HepG2 (cell line): ENCODE data around the gene MCC. TPM values are rescaled to one million over a fixed set of nuclear protein-coding genes. Genes with fewer than 3 reads are reported as not detected.

ENCODE experiments used
- ATAC-seq: fragments of 200-7000 bp; cut with Tn5 transposase; 3 replicates; pipeline ENCODE4 v1.9.1; 2020; ENCODE audit warnings: mild to moderate bottlenecking, moderate library complexity
- BruUV-seq: library from RNA; stranded (reverse); fragments of 400-500 nt; replicated peaks from 2 replicates; lab custom pipeline; 2021; lab: Mats Ljungman, UMichigan
- CTCF ChIA-PET: fragments of 300-600 bp; formaldehyde crosslinking; extraction: SDS; loops from one replicate; lab custom pipeline; 2021; ENCODE audit warnings: low total read pairs, inconsistent platforms, low intra/inter-chr PET ratio; lab: Yijun Ruan, JAX
- POLR2A ChIA-PET: fragments of 350-600 bp; sonication (Branson Sonifier 250); formaldehyde crosslinking; loops from one replicate; lab custom pipeline; 2020; ENCODE audit warnings: antibody characterized with exemption, inconsistent platforms; lab: Yijun Ruan, JAX
- DNase-seq: peaks from one replicate; pipeline ENCODE4 v3.0.0-alpha.2; 2015; ENCODE audit warnings: low spot score
- FAIRE-seq: peaks from 3 replicates; lab custom pipeline; 2011; peaks lifted over from hg19 to GRCh38; lab: Jason Lieb, UNC
- H2AFZ ChIP-seq: one replicate; pipeline ENCODE4 v1.6.1; 2011; ENCODE audit warnings: low read length, inconsistent platforms
- H3K27ac ChIP-seq: fragments of 300-600 bp; 3 replicates; pipeline ENCODE4 v1.8.0; 2011; ENCODE audit warnings: mixed run types, mild to moderate bottlenecking, mixed read lengths, low read length, inconsistent platforms; ENCODE audit not compliant: insufficient read depth; ENCODE audit errors: extremely low read length
- H3K27me3 ChIP-seq, 2 experiments: fragments of 200-600 bp in 1 of 2; 2 replicates in 1 of 2; 3 replicates in 1 of 2; pipeline versions ENCODE4 v1.6.0 to v1.8.0; 2011; ENCODE audit warnings: low read length in 2 of 2, mild to moderate bottlenecking in 2 of 2, moderate library complexity in 2 of 2, inconsistent platforms in 1 of 2; ENCODE audit not compliant: insufficient read depth in 2 of 2, control insufficient read depth in 1 of 2
- H3K36me3 ChIP-seq, 2 experiments: fragments of 200-600 bp in 1 of 2; replicated peaks in 1 of 2; 2 replicates in 1 of 2; 3 replicates in 1 of 2; pipeline versions ENCODE4 v1.5.1 to v1.8.0; 2011; ENCODE audit warnings: low read length in 2 of 2, inconsistent platforms in 1 of 2; ENCODE audit not compliant: insufficient read depth in 2 of 2, control insufficient read depth in 1 of 2
- H3K4me1 ChIP-seq: 2 replicates; pipeline ENCODE4 v1.5.1; 2012; ENCODE audit warnings: low read length, inconsistent platforms; ENCODE audit not compliant: insufficient read depth
- H3K4me2 ChIP-seq: 2 replicates; pipeline ENCODE4 v1.6.0; 2011; ENCODE audit warnings: low read depth, low read length, inconsistent platforms
- H3K4me3 ChIP-seq, 3 experiments: fragments of 200-600 bp in 1 of 3; sonication (generic), shearing (Covaris generic) in 1 of 3; replicated peaks in 1 of 3; 2 replicates each; pipeline ENCODE4 v1.5.1; 2011 to 2016; ENCODE audit warnings: low read length in 3 of 3, inconsistent platforms in 2 of 3, low read depth in 2 of 3, mild to moderate bottlenecking in 2 of 3, control low read depth in 1 of 3, mixed read lengths in 1 of 3; ENCODE audit not compliant: insufficient read depth in 1 of 3
- H3K79me2 ChIP-seq: one replicate; pipeline ENCODE4 v1.6.1; 2011; ENCODE audit warnings: low read length, inconsistent platforms; ENCODE audit not compliant: insufficient read depth
- H3K9ac ChIP-seq: 2 replicates; pipeline ENCODE4 v1.6.0; 2011; ENCODE audit warnings: mild to moderate bottlenecking, low read depth, low read length, inconsistent platforms; ENCODE audit not compliant: insufficient read depth
- H3K9me3 ChIP-seq: 2 replicates; pipeline ENCODE4 v1.5.1; 2012; ENCODE audit warnings: mild to moderate bottlenecking, low read length
- H4K20me1 ChIP-seq: 2 replicates; pipeline ENCODE4 v1.6.0; 2011; ENCODE audit warnings: inconsistent platforms, mild to moderate bottlenecking, low read length, moderate library complexity; ENCODE audit not compliant: insufficient read depth
- MBNL3 ChIP-seq: fragments of 250-450 bp; sonication (Bioruptor Pico); conservative IDR thresholded peaks from 2 replicates; pipeline ENCODE4 v1.8.0; 2022; ENCODE audit warnings: mild to moderate bottlenecking, inconsistent platforms
- NAIF1 ChIP-seq: sonication (generic); formaldehyde crosslinking; IDR thresholded peaks from 2 replicates; pipeline ENCODE4 v1.5.0; 2020; ENCODE audit warnings: mild to moderate bottlenecking, missing genetic modification reagents, borderline replicate concordance
- SNAI1 ChIP-seq: sonication (generic); formaldehyde crosslinking; IDR thresholded peaks from 2 replicates; pipeline ENCODE4 v1.5.0; 2020; ENCODE audit warnings: mild to moderate bottlenecking, missing genetic modification reagents, borderline replicate concordance
- WGBS: methylation state at CpG from one replicate; pipeline ENCODE4 v1.1.6; 2017; ENCODE audit warnings: low lambda C conversion rate; 5-methylcytosine and 5-hydroxymethylcytosine counted together
- in situ Hi-C: cut with HindIII; loops from 2 replicates; pipeline ENCODE4 v1.10.0; 2017; ENCODE audit warnings: low pct_unique_long_range_greater_than_20kb; ENCODE audit not compliant: extremely low pct_ligation_motif_present
- intact Hi-C: fragments of 100-400 bp; cut with micrococcal nuclease; formaldehyde crosslinking; loops from one replicate; pipeline ENCODE4 v1.10.0; 2022; ENCODE audit not compliant: unreplicated experiment
- polyA plus RNA-seq, 8 experiments: library from polyadenylated mRNA; depleted of rRNA in 3 of 8; stranded (reverse) in 7 of 8; unstranded in 1 of 8; fragments of >200 nt; fragmentation: Illumina TruSeq in 4 of 8; extraction: Trizol in 4 of 8; gene quantifications; 2 replicates each; pipeline versions ENCODE4 v1.2.1 to v1.2.3, GENCODE V29; 2011 to 2016; ENCODE audit warnings: low read depth in 4 of 8, missing spikeins in 1 of 8, mixed read lengths in 1 of 8; ENCODE audit not compliant: insufficient read depth in 1 of 8
- small RNA-seq, 3 experiments: library from RNA; depleted of rRNA; stranded (forward); fragments of <200 nt; gene quantifications; one replicate each; pipeline ENCODE3, GENCODE V24; 2012; ENCODE audit warnings: low read depth in 2 of 3, low replicate concordance in 1 of 3; ENCODE audit not compliant: insufficient read length in 3 of 3, insufficient read depth in 2 of 3
- total RNA-seq, 5 experiments: library from RNA; depleted of rRNA; stranded (reverse); fragments of >200 nt; fragmentation: Illumina TruSeq; extraction: Trizol; gene quantifications; 2 replicates each; pipeline ENCODE4 v1.2.3, GENCODE V29; 2016; ENCODE audit warnings: low read depth in 1 of 5

The MCC gene
- total and polyA plus RNA-seq, 2 of the 13 experiments (the other 11 are each of a cell fraction or from before 2014, with no cell fraction given): 0.55 to 2.4 TPM

- POLR2A ChIA-PET: no interaction called here
- in situ Hi-C loops: no loop called here
- no peak for ATAC-seq
- H3K27ac ChIP-seq: no peak overlapping the region
- no peak overlapping the region for H3K4me3 ChIP-seq
- H3K9ac ChIP-seq: no peak overlapping the region
- no peak overlapping the region for H3K4me2 ChIP-seq
- TF ChIP-seq MBNL3 (no peak), SNAI1 (no peak), NAIF1 (no peak)
- TF ChIP-seq, all 625 proteins: peak for 0
- no TSS peak for BruUV-seq
- peaks cover 16% of the 10 kb centered on the region for H3K79me2 ChIP-seq
- no peak overlapping the region for H2AFZ ChIP-seq
- no peaks in the 10 kb centered on the region; a peak in 1 of 5 replicates for H3K27me3 ChIP-seq
- intact Hi-C loops: no loop called here
- CTCF ChIA-PET: no interaction called here
- H3K36me3 ChIP-seq: no peaks in the 10 kb centered on the region
- H3K4me1 ChIP-seq: peaks cover 31% of the 10 kb centered on the region
- 80% methylated on average over 1 of the region's 1 CpG for WGBS
- no peaks in the 10 kb centered on the region for H3K9me3 ChIP-seq
- FAIRE-seq (no peak), DNase-seq (no peak)
- H4K20me1 ChIP-seq: no peaks in the 10 kb centered on the region
Observed at GRCh38 chr5:112973036-112973435, 515.2 kb downstream of the MCC start.

Small RNAs within 50 kb of the gene (small RNA-seq; reads per million reads assigned to genes)
- gene RNU4ATAC13P: 0 reads per million in 3 experiments

Other genes with a start within 250 kb of the MCC start
- gene TSSK1B, start 53.5 kb downstream of the MCC start, total RNA-seq (2016; rRNA removed; fragmentation: Illumina TruSeq; extraction: Trizol): not detected in 2 replicates
- gene TSSK1B, start 53.5 kb downstream of the MCC start, polyA plus RNA-seq (2011; rRNA removed): not detected in 2 replicates
- 17.8 and 21.2 TPM in 2 replicates for gene YTHDC2, start 25.2 kb upstream of the MCC start, total RNA-seq (2016; rRNA removed; fragmentation: Illumina TruSeq; extraction: Trizol)
- gene YTHDC2, start 25.2 kb upstream of the MCC start, polyA plus RNA-seq (2011; rRNA removed): 5.5 and 6.7 TPM in 2 replicates